A673 (cell line): ENCODE data around the gene MBIP. TPM values are rescaled to one million over a fixed set of nuclear protein-coding genes. Genes with fewer than 3 reads are reported as not detected.
"Not testable (repeated sequence)": the region's sequence is repeated elsewhere in the genome, so short reads cannot be mapped to it uniquely, and the experiment has no call there.

ENCODE experiments used
- BruUV-seq: library from RNA; stranded (reverse); fragments of 400-500 nt; replicated peaks from 2 replicates; lab custom pipeline; 2021; lab: Mats Ljungman, UMichigan
- CTCF ChIA-PET: fragments of 300-600 bp; sonication (Branson Sonifier 250); formaldehyde crosslinking; loops from one replicate; lab custom pipeline; 2022; ENCODE audit warnings: antibody characterized with exemption; lab: Charles Lee
- POLR2A ChIA-PET: fragments of 300-600 bp; sonication (Branson Sonifier 250); formaldehyde crosslinking; loops from one replicate; lab custom pipeline; 2022; ENCODE audit warnings: antibody characterized with exemption; ENCODE audit not compliant: low non-redundant PET; lab: Charles Lee
- DNase-seq: peaks from one replicate; pipeline ENCODE4 v3.0.0-alpha.2; 2015; ENCODE audit warnings: low spot score
- H3K27ac ChIP-seq: fragments of 200-600 bp; sonication (generic); 2 replicates; pipeline ENCODE4 v1.5.1; 2016; ENCODE audit warnings: mixed run types, low read depth, mild to moderate bottlenecking, mixed read lengths, antibody characterized with exemption, low read length; ENCODE audit not compliant: poor library complexity, severe bottlenecking
- H3K27me3 ChIP-seq: fragments of 200-600 bp; sonication (generic); replicated peaks from 2 replicates; pipeline ENCODE4 v1.6.1; 2017; ENCODE audit warnings: mixed run types, low read depth, mild to moderate bottlenecking, mixed read lengths, antibody characterized with exemption, low read length; ENCODE audit not compliant: insufficient read depth, poor library complexity
- H3K36me3 ChIP-seq: fragments of 200-600 bp; sonication (generic); 2 replicates; pipeline ENCODE4 v1.6.1; 2016; ENCODE audit warnings: mixed run types, mild to moderate bottlenecking, mixed read lengths, antibody characterized with exemption, low read length; ENCODE audit not compliant: insufficient read depth, poor library complexity, severe bottlenecking
- H3K4me1 ChIP-seq: fragments of 200-600 bp; sonication (generic); 2 replicates; pipeline ENCODE4 v1.6.1; 2017; ENCODE audit warnings: mixed run types, mild to moderate bottlenecking, mixed read lengths, antibody characterized with exemption, low read length; ENCODE audit not compliant: insufficient read depth, poor library complexity, severe bottlenecking
- H3K4me3 ChIP-seq: fragments of 200-600 bp; sonication (generic); 2 replicates; pipeline ENCODE4 v1.5.1; 2016; ENCODE audit warnings: low read depth, mixed run types, mild to moderate bottlenecking, mixed read lengths, low read length; ENCODE audit not compliant: poor library complexity, severe bottlenecking
- H3K9me3 ChIP-seq: fragments of 200-600 bp; sonication (generic); 2 replicates; pipeline ENCODE4 v1.6.1; 2016; ENCODE audit warnings: mixed run types, low read depth, mild to moderate bottlenecking, mixed read lengths, antibody characterized with exemption, low read length; ENCODE audit not compliant: poor library complexity, severe bottlenecking
- CTCF ChIP-seq: fragments of 300-800, 200-600 bp; sonication (generic); conservative IDR thresholded peaks from 2 replicates; pipeline ENCODE4 v1.5.1; 2017; ENCODE audit warnings: low read depth, mild to moderate bottlenecking, antibody characterized with exemption, low read length, moderate library complexity, mixed read lengths
- EZH2 ChIP-seq: fragments of 200-600 bp; sonication (generic); IDR thresholded peaks from 2 replicates; pipeline ENCODE4 v1.6.1; 2017; ENCODE audit warnings: borderline replicate concordance, low read depth, mild to moderate bottlenecking, mixed read lengths, antibody characterized with exemption, low read length; ENCODE audit not compliant: poor library complexity, severe bottlenecking
- intact Hi-C: fragments of 100-400 bp; cut with micrococcal nuclease; formaldehyde crosslinking; loops from one replicate; pipeline ENCODE4 v1.10.0; 2022; ENCODE audit not compliant: unreplicated experiment
- total RNA-seq: library from RNA; stranded (reverse); gene quantifications from 2 replicates; pipeline ENCODE4 v1.2.3, GENCODE V29; 2021

The MBIP gene
- total RNA-seq, 1 experiment from 2014 or later: 23.2 TPM

- Histone ChIP-seq H3K4me3 (no peak overlapping the region), H3K4me1 (no peaks in the 10 kb centered on the region), H3K9me3 (no peaks in the 10 kb centered on the region), H3K36me3 (no peaks in the 10 kb centered on the region), H3K27ac (no peak overlapping the region), H3K27me3 (peaks cover 61% of the 10 kb centered on the region)
- intact Hi-C loops: no loop called here
- ChIA-PET POLR2A (no interaction called here), CTCF (no interaction called here)
- DNase-seq: no peak
- TF ChIP-seq CTCF (no peak), EZH2 (no peak)
- no TSS peak for BruUV-seq
Observed at GRCh38 chr14:36340276-36340890, 19.9 kb upstream of the MBIP start.

GRCh38 chr14:36339816-36340215 lies 19.4 kb upstream of the MBIP start:
- DNase-seq: no peak
- intact Hi-C loops: no loop called here
- Histone ChIP-seq H3K4me1 (no peaks in the 10 kb centered on the region), H3K27me3 (peaks cover 61% of the 10 kb centered on the region), H3K27ac (no peak overlapping the region), H3K4me3 (no peak overlapping the region), H3K36me3 (no peaks in the 10 kb centered on the region), H3K9me3 (no peaks in the 10 kb centered on the region)
- CTCF ChIA-PET: no interaction called here
- BruUV-seq: no TSS peak
- TF ChIP-seq CTCF (no peak), EZH2 (no peak)
- POLR2A ChIA-PET: no interaction called here

- DNase-seq: no peak
- Histone ChIP-seq H3K9me3 (no peaks in the 10 kb centered on the region), H3K27ac (no peak overlapping the region), H3K4me3 (no peak overlapping the region), H3K4me1 (no peaks in the 10 kb centered on the region), H3K36me3 (no peaks in the 10 kb centered on the region), H3K27me3 (peaks cover 81% of the 10 kb centered on the region)
- POLR2A ChIA-PET: no interaction called here
- CTCF ChIA-PET: no interaction called here
- no peak for TF ChIP-seq EZH2
- TF ChIP-seq CTCF: no peak
- intact Hi-C loops: no loop called here
- BruUV-seq: no TSS peak
Observed at GRCh38 chr14:36333119-36333518, 12.7 kb upstream of the MBIP start.

GRCh38 chr14:36327573-36327972 lies 7.1 kb upstream of the MBIP start:
- H3K4me1 ChIP-seq, DNase-seq, H3K36me3 ChIP-seq, CTCF ChIA-PET, POLR2A ChIA-PET, BruUV-seq, H3K4me3 ChIP-seq, intact Hi-C loops, H3K27ac ChIP-seq, H3K9me3 ChIP-seq: not testable (repeated sequence)
- H3K27me3 ChIP-seq: peaks cover 81% of the 10 kb centered on the region
